ENCODE results near the gene PDILT.
"Not testable (repeated sequence)": the region's sequence is repeated elsewhere in the genome, so short reads cannot be mapped to it uniquely, and the experiment has no call there.

Gene PDILT, protein sequence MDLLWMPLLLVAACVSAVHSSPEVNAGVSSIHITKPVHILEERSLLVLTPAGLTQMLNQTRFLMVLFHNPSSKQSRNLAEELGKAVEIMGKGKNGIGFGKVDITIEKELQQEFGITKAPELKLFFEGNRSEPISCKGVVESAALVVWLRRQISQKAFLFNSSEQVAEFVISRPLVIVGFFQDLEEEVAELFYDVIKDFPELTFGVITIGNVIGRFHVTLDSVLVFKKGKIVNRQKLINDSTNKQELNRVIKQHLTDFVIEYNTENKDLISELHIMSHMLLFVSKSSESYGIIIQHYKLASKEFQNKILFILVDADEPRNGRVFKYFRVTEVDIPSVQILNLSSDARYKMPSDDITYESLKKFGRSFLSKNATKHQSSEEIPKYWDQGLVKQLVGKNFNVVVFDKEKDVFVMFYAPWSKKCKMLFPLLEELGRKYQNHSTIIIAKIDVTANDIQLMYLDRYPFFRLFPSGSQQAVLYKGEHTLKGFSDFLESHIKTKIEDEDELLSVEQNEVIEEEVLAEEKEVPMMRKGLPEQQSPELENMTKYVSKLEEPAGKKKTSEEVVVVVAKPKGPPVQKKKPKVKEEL

DNA sequence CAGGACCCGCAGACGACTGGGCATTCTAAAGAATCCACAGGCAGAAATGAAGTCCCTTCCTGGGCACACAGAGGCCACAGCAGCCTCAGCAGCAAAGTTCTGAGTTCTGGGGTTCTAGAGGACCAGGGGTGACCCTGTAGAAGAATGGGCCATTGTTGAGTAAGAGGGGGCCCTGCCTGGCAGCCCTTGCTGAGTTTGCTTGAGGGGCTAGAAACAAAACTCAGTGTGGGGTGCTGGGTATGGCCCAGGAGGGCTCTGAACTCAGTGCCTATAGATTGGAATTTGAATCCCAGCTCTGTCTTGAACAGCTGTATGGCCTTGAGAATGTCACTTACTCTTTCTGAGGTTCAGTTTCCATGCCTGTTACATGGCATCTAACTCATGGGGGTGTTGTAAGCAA lies at the start of gene PDILT:
TSS of gene PDILT (minus strand) at position 101 of the 400 bp plus-strand sequence. CDS start 5,437 bp downstream, outside the sequence.
- DNase-seq: no peak

DNA sequence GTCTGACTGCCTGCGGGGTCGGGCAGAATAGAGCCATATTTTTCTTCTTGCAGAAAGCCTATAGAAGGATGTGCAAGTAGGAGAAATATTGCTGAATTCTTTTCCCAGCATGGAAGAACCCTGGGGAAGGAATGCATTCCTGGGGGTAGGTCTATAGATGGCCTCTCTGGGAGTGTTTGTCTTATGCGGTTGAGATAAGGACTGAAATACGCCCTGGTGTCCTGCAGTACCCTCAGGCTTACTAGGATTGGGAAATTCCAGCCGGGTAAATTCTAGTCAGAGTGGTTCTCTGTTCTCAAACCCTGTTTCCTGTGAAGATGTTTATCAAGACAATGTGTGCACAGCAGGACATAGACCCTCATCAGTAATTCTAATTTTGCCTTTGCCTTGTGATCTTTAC lies 49.1 kb upstream of the PDILT start:
- not testable (repeated sequence) for DNase-seq

DNA sequence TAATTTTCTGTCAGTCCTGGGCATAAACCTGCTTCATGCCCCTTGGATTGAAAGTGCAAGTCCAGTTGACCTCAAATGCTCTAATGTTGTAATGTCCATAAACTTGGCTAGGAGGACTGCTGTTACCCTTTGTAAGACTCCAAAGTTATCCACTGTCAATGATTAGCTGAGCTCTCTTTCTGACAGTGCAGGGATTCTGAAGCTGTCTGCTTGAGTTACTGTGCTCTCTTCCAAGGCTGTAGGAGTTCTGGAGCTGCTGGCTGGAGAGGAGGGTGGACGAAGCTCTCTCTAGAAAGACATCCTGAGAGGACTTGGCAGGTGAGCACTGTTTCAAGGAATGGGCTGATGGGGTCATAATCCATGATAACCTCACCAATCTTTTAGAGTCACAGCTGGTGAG lies 46.8 kb upstream of the PDILT start, which contains the start of gene ACSM2A:
TSS of gene ACSM2A (plus strand) at position 158 of the 400 bp plus-strand sequence. CDS start 8,594 bp downstream, outside the sequence.
- not testable (repeated sequence) for DNase-seq

DNA sequence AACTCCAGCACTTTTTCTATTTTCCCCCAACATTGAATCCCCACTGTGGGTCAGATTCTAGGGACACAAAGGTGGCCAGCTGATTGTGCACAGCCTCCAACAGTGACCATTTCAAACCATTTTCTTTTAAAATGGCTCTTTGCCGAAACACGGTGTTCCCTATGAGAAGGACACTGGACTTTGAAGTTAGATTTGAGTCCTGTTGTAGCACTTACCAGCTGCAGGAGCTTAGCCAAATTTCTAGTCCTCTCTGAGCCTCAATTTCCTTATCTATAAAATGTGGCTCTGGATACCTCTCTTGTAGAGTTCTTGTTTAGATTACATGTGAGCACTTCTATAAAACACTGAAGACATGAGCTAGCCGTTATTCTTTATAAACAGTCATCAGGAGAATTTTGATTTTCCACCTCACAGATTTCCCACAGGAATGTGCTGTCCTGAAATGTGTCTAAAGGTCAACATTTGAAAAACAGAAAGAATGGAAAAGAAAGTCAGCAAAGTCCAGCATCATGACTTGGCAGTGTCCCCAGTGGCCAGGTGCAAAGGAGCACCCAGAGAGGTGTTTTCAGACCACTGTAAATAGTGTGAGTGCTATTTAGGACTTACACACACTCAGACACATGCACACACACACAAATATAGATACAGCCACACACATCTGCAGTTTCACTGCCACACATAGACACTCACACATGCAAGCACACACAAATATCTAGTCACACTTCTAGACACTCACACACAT lies 42.3 kb upstream of the PDILT start:
- DNase-seq: not testable (repeated sequence)

DNA sequence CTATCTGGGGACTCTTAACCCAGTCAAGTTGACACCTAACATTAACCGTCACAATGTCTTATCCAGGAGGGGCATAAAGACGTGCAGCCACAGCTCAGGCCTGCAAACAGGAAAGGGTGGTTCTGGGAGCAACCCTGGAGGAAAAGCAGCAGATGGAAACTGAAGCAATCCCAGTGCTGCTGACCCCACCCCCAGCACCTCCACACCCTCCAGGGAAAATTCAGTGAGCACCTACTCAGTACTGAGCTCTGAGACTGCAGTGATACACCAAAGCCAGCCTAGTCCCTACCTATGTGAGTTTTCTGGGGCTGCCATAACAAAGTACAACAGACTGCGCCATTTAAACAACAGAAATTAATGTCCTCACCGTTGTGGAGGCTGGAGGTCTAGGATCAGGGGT lies 37.3 kb upstream of the PDILT start:
- not testable (repeated sequence) for DNase-seq

DNA sequence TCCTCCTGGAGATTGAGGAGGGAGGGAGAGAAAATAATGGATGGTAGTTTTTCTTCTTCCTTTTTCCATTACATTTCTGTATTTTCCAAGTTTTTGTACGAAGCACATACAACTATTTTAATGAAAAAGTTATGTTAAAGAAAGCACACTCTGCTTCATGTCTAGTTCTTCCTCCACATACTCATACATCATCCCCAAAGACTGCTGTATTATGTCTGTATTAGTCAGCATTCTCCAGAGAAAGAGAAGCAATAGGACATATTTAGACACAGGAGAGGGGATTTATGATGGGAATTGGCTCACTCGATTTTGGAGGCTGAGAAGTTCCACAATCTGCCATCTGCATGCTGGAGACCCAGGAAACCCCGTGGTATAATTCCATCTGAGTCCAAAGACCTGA lies 36.7 kb upstream of the PDILT start:
- no peak for DNase-seq

DNA sequence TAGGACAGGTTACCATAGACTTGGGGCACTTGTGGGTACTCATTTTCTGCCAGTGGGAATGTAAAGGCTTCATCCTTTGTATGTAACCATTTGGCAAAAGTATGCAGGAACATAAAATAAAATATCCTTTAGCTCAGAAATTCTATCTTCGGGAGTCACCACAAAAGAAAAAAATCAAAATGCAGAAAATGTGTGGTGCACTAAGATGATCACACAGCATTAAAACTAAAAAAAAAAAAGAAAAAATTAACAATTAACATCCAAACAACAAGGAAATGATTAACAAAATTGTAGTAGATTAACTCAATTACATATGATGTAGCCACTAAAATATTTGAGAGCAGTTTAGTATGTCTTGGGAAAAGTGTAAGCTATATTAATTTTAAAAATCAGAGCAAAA lies 36.2 kb upstream of the PDILT start:
- DNase-seq: not testable (repeated sequence)

DNA sequence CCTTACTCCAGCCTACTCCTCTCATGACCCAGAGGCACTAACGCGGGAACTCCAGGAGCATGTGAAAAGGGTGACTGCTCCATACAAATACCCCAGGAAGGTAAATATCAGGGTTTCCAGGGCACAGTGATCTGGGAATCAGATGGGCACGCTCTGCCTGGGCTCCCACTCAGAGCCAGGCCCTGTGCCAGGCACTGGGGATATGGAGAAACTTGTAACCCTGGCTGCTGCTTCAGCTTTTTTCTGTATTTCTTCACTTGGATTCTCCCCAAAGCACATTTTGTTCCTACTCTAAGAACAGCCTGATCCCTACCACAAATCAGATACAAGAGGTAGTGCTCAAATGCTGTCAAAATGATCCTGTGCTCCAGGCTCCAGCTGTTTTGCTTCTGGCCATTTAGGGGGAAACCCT lies 35.3 kb upstream of the PDILT start:
- DNase-seq: not testable (repeated sequence)

DNA sequence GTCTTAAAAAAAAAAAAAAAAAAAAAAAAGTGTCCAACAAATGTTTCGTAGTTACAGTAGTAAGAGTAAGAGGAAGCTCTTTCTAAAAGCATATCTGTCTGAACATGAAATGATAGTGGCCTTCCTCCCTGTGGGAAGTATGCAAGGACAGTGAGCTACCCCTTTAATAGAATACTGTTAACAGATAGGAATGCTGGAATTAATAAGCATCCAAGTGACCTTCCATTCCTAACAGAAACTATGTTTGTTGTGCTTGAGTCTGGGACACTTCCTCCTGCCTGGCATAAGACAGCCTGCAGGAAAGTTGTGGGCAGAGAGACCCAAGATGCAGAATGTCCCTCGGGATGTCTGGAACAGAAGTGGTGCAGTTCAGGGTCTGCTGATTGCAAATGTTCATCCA lies 34.4 kb upstream of the PDILT start:
- DNase-seq: not testable (repeated sequence)

DNA sequence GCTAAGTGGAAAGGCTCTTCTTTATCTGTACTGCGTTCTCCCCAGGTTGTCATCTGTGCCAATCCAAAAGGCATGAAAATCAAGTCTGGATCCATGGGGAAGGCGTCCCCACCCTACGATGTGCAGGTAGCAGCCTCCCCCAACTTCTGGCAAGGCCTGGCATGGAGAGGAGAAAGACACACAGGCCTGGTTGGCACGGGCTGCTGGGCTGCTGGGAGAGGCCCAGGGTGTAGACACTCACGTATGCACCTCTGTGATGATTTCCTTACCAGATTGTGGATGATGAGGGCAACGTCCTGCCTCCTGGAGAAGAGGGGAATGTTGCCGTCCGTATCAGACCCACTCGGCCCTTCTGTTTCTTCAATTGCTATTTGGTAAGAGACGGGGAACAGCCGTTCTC lies 26.4 kb upstream of the PDILT start:
- no peak for DNase-seq

DNA sequence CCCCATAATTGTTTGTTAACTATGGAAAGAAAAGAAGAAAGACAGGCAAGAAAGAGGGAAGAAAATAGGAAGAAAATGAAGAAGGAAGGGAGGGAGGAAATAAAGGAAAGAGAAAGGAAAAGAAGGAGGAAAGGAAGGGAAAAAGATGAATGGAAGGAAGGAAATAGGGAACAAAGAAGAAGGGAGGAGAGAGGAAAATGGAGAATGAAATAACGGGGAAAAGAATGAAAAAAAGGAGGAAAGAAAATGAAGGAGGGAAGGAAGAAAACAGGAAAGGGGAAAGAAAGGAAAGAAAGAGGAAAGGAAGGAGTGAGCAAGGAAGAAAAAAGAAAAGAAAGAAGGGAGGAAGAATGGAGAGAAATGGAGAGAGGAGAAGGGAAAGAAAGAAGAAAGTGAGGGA lies 25.9 kb upstream of the PDILT start:
- not testable (repeated sequence) for DNase-seq

DNA sequence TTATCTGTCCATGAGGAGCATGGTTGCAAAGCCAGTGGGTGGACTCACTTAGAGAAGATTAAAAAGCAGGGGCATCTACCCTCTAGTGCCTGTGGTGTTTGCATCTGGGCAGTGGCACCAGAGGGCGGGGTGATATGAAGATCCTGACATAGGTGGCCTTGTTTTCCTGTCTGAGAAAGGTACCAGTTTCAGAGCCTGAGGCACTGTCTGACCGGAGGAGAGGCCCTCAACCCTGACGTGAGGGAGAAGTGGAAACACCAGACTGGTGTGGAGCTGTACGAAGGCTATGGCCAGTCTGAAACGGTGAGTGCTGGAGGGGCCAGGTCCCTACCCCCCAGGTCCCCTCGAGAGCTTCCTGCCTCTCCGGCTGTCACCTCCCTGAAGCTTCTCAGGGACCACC lies 25.0 kb upstream of the PDILT start:
- DNase-seq: not testable (repeated sequence)

DNA sequence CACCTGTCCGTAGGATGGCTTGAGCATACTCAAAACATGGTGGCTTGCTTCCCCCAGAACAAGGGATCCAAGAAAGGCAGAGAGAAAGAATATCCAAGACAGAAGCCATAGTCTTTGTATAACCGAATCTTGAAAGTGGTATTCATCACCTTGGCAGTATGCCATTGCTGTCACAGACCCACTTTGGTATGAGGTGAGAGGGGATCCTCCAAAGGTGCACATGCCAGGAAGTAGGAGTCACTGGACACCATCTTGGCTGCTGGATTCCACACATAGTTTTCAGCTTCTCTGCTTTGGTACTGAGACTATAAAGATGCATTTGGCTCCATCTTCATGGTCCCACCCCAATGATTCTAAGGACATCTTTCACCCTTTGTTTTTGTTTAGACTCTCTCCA lies 22.9 kb upstream of the PDILT start:
- not testable (repeated sequence) for DNase-seq

DNA sequence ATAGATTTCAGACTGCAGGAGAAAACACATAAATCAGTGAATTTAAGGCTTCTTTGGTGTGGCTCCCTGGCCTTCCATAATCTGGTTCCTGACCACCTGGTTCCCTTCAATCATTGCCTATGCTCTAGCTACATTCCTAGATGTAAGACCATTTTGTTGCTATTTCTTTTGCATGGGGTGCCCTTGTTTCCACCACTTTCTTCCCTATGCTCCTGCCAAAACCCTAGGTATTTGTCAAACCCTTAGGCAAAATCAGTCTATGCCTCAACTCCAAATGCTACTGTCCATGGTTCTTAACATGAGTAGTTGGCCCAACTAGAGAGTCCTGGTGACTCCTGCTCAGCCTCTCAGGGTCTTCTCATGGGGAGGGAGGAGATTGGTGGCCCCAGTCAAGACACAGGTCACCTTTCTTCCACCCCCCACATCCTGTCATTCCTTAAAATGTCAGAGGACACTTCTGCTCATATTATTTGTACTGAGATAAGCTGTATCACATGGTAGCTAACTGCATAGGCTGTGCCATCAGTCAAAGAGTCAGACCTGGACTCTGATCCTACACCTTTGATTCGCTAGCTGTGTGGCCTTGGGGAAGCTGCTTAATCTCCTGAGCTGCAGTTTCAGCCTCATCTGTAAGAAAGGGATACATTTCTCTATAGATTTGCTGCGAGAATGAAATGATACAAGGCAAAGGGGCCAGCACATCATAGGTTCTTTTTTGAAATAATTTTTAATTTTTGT lies 19.8 kb upstream of the PDILT start:
- DNase-seq: no peak

DNA sequence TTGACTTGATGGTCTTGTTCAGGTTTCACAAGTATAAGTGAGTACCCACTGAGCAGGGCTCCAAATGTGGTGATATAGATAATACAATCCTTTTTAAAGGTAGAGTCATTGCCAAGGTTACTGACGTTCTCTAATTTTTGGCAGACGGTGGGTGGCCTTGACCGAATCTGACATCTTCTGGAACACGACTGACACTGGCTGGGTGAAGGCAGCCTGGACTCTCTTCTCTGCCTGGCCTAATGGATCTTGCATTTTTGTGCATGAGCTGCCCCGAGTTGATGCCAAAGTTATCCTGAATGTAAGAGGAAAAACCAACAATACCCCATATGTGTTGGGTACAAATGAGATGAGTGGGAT lies 19.2 kb upstream of the PDILT start:
- not testable (repeated sequence) for DNase-seq

DNA sequence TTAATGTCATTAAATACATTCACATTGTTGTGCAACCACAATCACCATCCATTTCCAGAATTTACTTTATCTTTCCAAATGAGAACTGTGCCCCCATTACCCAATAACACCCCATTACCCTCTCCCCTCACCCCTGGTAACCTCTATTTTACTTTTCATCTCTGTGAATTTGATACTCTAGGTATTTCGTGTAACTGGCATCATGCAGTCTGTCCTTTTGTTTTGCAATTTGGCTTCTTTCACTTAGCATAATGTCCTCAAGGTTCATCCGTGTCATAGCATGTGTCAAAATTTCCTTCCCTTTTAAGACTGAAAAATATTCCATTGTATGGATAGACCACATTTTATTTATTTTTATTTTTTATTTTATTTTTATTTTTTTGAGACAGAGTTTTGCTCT lies 17.2 kb upstream of the PDILT start:
- not testable (repeated sequence) for DNase-seq

DNA sequence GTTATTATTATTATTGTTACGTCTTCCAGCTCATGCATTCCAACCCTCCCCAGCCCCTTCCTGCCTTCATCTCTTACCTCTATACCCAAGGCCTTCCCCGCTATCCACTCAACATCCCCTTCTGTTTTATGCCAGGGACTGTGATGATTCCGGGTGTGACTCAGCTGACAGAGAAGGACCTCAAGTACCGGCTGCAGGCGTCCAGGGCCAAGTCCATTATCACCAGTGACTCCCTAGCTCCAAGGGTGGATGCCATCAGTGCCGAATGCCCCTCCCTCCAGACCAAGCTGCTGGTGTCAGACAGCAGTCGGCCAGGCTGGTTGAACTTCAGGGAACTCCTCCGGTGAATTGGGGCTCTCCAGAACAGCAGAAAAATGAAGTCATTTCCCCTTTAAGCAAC lies 14.6 kb upstream of the PDILT start:
- not testable (repeated sequence) for DNase-seq

DNA sequence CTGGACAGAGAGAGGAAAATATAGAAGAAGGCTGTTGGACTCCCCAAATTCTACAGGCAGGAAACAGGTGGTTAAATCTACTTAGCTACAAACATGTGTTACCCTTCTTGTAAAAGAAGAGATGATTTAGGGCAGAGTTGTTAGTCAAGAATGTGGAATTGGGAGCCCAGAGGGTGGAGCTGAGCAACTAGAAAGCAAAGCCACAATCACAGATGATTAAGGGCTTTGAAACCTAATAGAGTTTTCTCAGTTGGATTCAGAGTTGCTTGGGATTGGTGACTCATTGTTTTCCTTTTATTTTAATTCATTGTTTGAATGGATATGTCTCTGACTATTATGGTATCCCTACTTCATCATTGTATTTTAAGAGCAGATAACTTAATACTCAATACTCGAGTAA lies 11.0 kb upstream of the PDILT start:
- DNase-seq: no peak

DNA sequence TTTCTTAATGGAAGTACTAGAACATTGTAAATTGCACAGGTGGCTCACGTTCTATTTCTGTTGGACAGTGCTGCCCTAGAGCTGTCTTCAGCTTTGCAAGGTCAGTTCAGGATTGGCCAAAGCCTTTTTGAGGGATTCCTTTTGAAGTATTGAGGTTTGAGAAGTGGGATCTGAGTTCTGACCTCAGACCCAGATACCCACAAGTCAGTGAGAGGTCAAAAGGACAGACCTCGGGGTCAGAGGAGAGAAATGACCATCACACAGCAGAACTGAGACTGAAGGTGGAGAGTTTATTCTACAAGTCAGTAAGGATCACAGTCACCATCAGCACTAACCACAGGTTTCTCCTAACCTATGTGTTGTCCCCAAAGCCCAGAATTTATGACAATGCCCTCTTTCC lies 6.5 kb upstream of the PDILT start:
- DNase-seq: no peak

DNA sequence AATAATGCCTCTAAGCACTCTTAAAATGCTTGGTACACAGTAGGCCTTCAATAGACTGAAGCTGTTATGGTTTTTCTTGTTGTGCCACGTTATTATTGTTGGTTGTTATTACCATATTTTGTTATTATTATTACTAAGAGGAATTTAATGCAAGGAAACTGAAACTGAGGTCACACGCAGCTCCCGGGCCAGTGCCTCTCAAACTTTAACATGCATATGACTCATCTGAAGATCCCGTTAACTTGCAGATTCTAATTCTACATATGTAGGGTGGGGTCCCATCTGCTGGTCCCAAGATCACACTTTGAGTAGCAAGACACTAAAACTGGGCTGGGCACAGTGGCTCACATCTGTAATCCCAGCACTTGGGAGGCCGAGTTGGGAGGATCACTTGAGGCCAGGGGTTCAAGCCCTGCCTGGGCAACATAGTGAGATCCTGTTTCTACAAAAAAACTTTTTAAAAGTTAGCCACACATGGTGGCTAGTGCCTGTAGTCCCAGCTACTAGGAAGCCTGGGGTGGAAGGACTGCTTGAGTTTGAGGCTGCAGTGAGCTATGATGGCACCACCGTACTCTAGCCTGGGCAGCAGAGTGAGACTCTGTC lies 5.7 kb upstream of the PDILT start:
- DNase-seq: no peak

DNA sequence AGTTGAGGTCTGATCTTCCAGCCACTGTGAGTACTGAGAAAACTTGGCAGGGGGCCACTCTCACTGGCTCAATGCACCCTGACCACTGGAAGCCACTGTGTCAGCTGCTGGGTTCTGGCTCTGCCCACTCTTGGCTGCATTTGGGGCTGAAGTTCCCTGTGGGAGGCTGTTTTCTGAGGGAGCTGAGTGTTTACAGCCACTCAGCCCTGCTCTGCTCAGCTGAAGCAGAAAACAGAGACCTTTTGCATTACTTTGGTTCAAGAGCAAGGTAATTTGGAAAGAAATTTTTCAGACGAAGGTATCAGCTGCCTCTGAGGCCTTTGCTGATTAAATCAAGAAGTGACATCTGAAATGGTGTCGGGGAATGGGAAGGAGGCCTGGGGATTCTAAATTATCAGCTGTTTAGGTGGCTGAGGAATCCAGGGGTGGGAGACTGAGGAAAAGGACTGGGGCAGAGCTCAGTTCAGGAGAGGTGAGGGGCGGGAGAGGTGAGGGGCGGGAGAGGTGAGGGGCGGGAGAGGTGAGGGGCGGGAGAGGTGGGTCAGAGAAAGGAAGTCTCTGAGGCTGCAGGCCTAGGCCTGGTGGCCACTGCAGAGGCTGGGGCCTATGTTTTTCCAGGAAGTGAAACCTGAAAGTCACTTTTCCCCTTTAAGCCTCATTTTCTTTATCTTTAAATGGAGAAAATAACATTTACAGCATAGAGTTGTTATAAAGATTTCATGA lies 5.0 kb upstream of the PDILT start, which contains the start of gene ACSM5:
TSS of gene ACSM5 (plus strand) at position 137 of the 723 bp plus-strand sequence. CDS start 1,951 bp downstream, outside the sequence.
- no peak for DNase-seq

DNA sequence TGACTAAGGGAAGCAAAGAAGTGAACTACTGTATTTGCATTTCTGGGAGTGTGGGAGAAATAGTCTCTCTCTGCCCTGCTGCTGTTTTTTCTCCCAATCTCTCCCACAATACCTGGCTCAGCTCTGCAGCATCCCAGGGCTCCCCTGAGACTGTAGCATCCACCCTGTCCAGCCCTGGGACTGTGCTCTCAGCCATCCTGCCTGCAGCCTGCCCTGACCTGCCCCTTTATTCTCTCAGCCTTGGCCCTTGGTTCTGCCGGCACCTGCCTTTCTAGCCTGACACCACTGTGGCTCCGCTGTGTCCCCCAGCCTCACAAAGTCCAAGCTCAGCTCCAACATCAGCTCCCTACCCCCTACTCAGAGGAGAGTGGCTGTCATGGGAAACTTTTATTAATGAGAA lies 1.9 kb downstream of the PDILT start:
- DNase-seq: no peak

Data from fibroblast of skin of right biceps (primary cell).